Islet of Langerhans (tissue), 1 donor: Measurements from ENCODE around the gene SLC9A2.

Source experiments
- FAIRE-seq: peaks from one replicate; lab custom pipeline; 2011; peaks lifted over from hg19 to GRCh38; lab: Jason Lieb, UNC

Gene SLC9A2

GRCh38 chr2:102619414-102620319 is at the start of gene SLC9A2:
TSS of gene SLC9A2 (plus strand) at chr2:102619553. CDS start at chr2:102619849, 296 bp downstream.
- no peak for FAIRE-seq

GRCh38 chr2:102575888-102576287 is 43.5 kb upstream of the SLC9A2 start:
- FAIRE-seq: peak; percentile 65

GRCh38 chr2:102578376-102578775 is 41.0 kb upstream of the SLC9A2 start:
- FAIRE-seq: no peak

- FAIRE-seq: no peak
Measured at GRCh38 chr2:102581911-102582310, 37.4 kb upstream of the SLC9A2 start.

- FAIRE-seq: no peak
Measured at GRCh38 chr2:102582845-102583244, 36.5 kb upstream of the SLC9A2 start.

GRCh38 chr2:102585847-102586404 is 33.4 kb upstream of the SLC9A2 start:
- no peak for FAIRE-seq

GRCh38 chr2:102588213-102588939 is 31.0 kb upstream of the SLC9A2 start:
- no peak for FAIRE-seq

- no peak for FAIRE-seq
Measured at GRCh38 chr2:102589444-102589843, 29.9 kb upstream of the SLC9A2 start.

- FAIRE-seq: no peak
Measured at GRCh38 chr2:102591491-102592045, 27.8 kb upstream of the SLC9A2 start.

GRCh38 chr2:102592601-102593000 is 26.8 kb upstream of the SLC9A2 start:
- FAIRE-seq: no peak

- no peak for FAIRE-seq
Measured at GRCh38 chr2:102593516-102593915, 25.8 kb upstream of the SLC9A2 start.

GRCh38 chr2:102594445-102595016 is 24.8 kb upstream of the SLC9A2 start:
- FAIRE-seq: no peak

GRCh38 chr2:102597788-102598187 is 21.6 kb upstream of the SLC9A2 start:
- no peak for FAIRE-seq

GRCh38 chr2:102599486-102599885 is 19.9 kb upstream of the SLC9A2 start:
- FAIRE-seq: no peak

GRCh38 chr2:102601730-102602129 is 17.6 kb upstream of the SLC9A2 start:
- FAIRE-seq: no peak

GRCh38 chr2:102603904-102604303 is 15.4 kb upstream of the SLC9A2 start:
- FAIRE-seq: no peak

GRCh38 chr2:102604769-102605168 is 14.6 kb upstream of the SLC9A2 start:
- no peak for FAIRE-seq

GRCh38 chr2:102606353-102606752 is 13.0 kb upstream of the SLC9A2 start:
- FAIRE-seq: no peak

GRCh38 chr2:102615620-102616436 is 3.5 kb upstream of the SLC9A2 start:
- FAIRE-seq: peak; percentile 27

GRCh38 chr2:102618452-102619413 is 620 bp upstream of the SLC9A2 start:
- FAIRE-seq: no peak
